Measurements from ENCODE around the gene ROMO1.

DNA sequence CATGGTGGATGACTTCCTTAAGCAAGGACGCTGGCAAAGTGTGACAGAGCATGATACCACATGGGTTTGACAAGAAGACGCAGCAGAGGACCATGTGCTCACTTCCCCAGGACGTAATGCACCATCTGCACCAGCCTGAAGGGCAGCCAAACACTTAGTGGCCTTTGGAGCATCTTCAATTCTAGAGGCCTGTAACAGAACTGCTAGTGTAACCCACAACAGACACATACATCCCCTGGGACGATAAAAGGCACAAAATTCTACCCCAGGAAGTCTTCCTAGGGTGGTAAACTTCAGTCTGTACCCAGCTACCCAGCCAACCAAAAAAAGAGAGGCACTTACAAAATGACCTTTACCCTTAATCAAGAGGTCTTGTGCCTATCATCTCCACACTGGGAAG is 25.3 kb upstream of the ROMO1 start:
- TF ChIP-seq, protein P1, sequence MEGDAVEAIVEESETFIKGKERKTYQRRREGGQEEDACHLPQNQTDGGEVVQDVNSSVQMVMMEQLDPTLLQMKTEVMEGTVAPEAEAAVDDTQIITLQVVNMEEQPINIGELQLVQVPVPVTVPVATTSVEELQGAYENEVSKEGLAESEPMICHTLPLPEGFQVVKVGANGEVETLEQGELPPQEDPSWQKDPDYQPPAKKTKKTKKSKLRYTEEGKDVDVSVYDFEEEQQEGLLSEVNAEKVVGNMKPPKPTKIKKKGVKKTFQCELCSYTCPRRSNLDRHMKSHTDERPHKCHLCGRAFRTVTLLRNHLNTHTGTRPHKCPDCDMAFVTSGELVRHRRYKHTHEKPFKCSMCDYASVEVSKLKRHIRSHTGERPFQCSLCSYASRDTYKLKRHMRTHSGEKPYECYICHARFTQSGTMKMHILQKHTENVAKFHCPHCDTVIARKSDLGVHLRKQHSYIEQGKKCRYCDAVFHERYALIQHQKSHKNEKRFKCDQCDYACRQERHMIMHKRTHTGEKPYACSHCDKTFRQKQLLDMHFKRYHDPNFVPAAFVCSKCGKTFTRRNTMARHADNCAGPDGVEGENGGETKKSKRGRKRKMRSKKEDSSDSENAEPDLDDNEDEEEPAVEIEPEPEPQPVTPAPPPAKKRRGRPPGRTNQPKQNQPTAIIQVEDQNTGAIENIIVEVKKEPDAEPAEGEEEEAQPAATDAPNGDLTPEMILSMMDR (IDR thresholded peaks at IDR 0.05), result no peak
- no peak for TF ChIP-seq POLR2A (IDR thresholded peaks at IDR 0.05)
